Astrocyte of the spinal cord (primary cell): ENCODE data around the gene MRPL32.
"Not testable (repeated sequence)": the region's sequence is repeated elsewhere in the genome, so short reads cannot be mapped to it uniquely, and the experiment has no call there.

ENCODE experiments used
- DNase-seq: peaks from one replicate; pipeline ENCODE4 v3.0.0; 2011; ENCODE audit warnings: low read depth, low spot score
- H3K4me3 ChIP-seq: 2 replicates; pipeline ENCODE4 v1.5.1; 2011; ENCODE audit warnings: low read depth, mild to moderate bottlenecking, low read length, moderate library complexity
- CTCF ChIP-seq: IDR thresholded peaks from 2 replicates; pipeline ENCODE4 v1.5.1; 2012; ENCODE audit warnings: low read depth, mild to moderate bottlenecking, low read length, inconsistent platforms
- in situ Hi-C: cut with HindIII; loops from 2 replicates; pipeline ENCODE4 v1.10.0; 2017; ENCODE audit warnings: low sequenced_read_pairs

Gene MRPL32

GRCh38 chr7:42931834-42932651, at the start of gene MRPL32, which contains the start of gene PSMA2:
Gene MRPL32, plus strand, starts transcription at chr7:42932376. Its CDS starts 11 bp downstream, at chr7:42932387.
Gene PSMA2, minus strand, starts transcription at chr7:42932174. Its CDS starts 16 bp downstream, at chr7:42932158.
- peak within 1 kb of the TSS; percentile 96 for H3K4me3 ChIP-seq
- DNase-seq: peak; percentile 98
- TF ChIP-seq CTCF: no peak
- in situ Hi-C loops: no loop called here

- TF ChIP-seq CTCF: no peak
- DNase-seq: peak; percentile 24
- H3K4me3 ChIP-seq: no peak overlapping the region
- in situ Hi-C loops: no loop called here
These were observed 48.2 kb upstream of the MRPL32 start for GRCh38 chr7:42883950-42884349.

- in situ Hi-C loops, H3K4me3 ChIP-seq, DNase-seq: not testable (repeated sequence)
These were observed 47.0 kb upstream of the MRPL32 start for GRCh38 chr7:42885183-42885582.

- no peak for DNase-seq
- in situ Hi-C loops: no loop called here
- peak; percentile 50 for TF ChIP-seq CTCF
- H3K4me3 ChIP-seq: no peak overlapping the region
These were observed 46.0 kb upstream of the MRPL32 start for GRCh38 chr7:42886129-42886528.

GRCh38 chr7:42886893-42887505, 45.2 kb upstream of the MRPL32 start:
- no peak overlapping the region for H3K4me3 ChIP-seq
- in situ Hi-C loops: no loop called here
- DNase-seq: no peak

GRCh38 chr7:42893346-42894240, 38.6 kb upstream of the MRPL32 start:
- no peak for TF ChIP-seq CTCF
- no peak overlapping the region for H3K4me3 ChIP-seq
- in situ Hi-C loops: no loop called here
- no peak for DNase-seq

More at GRCh38 chr7:42886893-42887505, 45.2 kb upstream of the MRPL32 start:
- TF ChIP-seq CTCF: no peak
